ENCODE results near the gene TBC1D4.
A peak's percentile ranks its signal among the peaks of the same experiment; 100 is the strongest.

TBC1D4 gene

GRCh38 chr13:75414036-75414827 lies 67.7 kb downstream of the TBC1D4 start:
- no peak for TF ChIP-seq CTCF (IDR thresholded peaks at IDR 0.05; ENCODE audit: low read depth, low read length)
- H3K4me3 ChIP-seq (ENCODE audit: low read depth, low read length): no peak overlapping the region
- DNase-seq (ENCODE audit: low read depth, low spot score): no peak
- in situ Hi-C loops (cut with HindIII; ENCODE audit: low sequenced_read_pairs): no loop called here

GRCh38 chr13:75411924-75412537 lies 69.9 kb downstream of the TBC1D4 start:
- H3K4me3 ChIP-seq (ENCODE audit: low read depth, low read length): no peak overlapping the region
- no peak for DNase-seq (ENCODE audit: low read depth, low spot score)
- in situ Hi-C loops (cut with HindIII; ENCODE audit: low sequenced_read_pairs): no loop called here
- no peak for TF ChIP-seq CTCF (IDR thresholded peaks at IDR 0.05; ENCODE audit: low read depth, low read length)

GRCh38 chr13:75410207-75410606 lies 71.8 kb downstream of the TBC1D4 start:
- H3K4me3 ChIP-seq (ENCODE audit: low read depth, low read length): no peak overlapping the region
- TF ChIP-seq CTCF (IDR thresholded peaks at IDR 0.05; ENCODE audit: low read depth, low read length): no peak
- DNase-seq (ENCODE audit: low read depth, low spot score): no peak
- in situ Hi-C loops (cut with HindIII; ENCODE audit: low sequenced_read_pairs): no loop called here

GRCh38 chr13:75407998-75408397 lies 74.0 kb downstream of the TBC1D4 start:
- no peak overlapping the region for H3K4me3 ChIP-seq (ENCODE audit: low read depth, low read length)
- in situ Hi-C loops (cut with HindIII; ENCODE audit: low sequenced_read_pairs): no loop called here
- DNase-seq (ENCODE audit: low read depth, low spot score): no peak
- TF ChIP-seq CTCF (IDR thresholded peaks at IDR 0.05; ENCODE audit: low read depth, low read length): no peak

GRCh38 chr13:75407473-75407872 lies 74.5 kb downstream of the TBC1D4 start:
- in situ Hi-C loops (cut with HindIII; ENCODE audit: low sequenced_read_pairs): no loop called here
- H3K4me3 ChIP-seq (ENCODE audit: low read depth, low read length): no peak overlapping the region
- no peak for TF ChIP-seq CTCF (IDR thresholded peaks at IDR 0.05; ENCODE audit: low read depth, low read length)
- no peak for DNase-seq (ENCODE audit: low read depth, low spot score)

- H3K4me3 ChIP-seq (ENCODE audit: low read depth, low read length): no peak overlapping the region
- peak; percentile 63 for DNase-seq (ENCODE audit: low read depth, low spot score)
- no peak for TF ChIP-seq CTCF (IDR thresholded peaks at IDR 0.05; ENCODE audit: low read depth, low read length)
- in situ Hi-C loops (cut with HindIII; ENCODE audit: low sequenced_read_pairs): no loop called here
These were observed 75.8 kb downstream of the TBC1D4 start for GRCh38 chr13:75405976-75406703.

All from astrocyte of the spinal cord (primary cell).